ENCODE data around the gene PAN2.

DNA sequence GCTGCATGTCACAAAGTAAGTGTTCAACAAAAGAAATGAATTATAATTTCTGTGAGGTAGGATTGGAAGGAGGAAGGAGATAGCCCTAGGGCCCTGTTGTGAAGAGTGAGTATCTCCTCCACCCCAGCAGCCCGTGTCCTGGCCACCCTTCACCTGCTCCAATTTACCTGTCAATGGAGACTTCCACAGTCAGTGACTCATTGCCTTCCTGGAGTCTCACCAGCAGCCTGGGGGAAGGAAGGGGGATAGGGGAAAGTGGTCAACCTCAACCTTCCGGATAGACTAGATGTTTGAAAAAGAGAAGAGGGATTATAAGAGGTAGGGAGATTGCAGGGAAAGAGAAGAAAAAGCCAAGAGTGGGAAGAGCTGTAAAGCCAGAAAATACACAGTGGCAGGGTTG, 16.9 kb upstream of the PAN2 start:
- TF ChIP-seq, protein P1, sequence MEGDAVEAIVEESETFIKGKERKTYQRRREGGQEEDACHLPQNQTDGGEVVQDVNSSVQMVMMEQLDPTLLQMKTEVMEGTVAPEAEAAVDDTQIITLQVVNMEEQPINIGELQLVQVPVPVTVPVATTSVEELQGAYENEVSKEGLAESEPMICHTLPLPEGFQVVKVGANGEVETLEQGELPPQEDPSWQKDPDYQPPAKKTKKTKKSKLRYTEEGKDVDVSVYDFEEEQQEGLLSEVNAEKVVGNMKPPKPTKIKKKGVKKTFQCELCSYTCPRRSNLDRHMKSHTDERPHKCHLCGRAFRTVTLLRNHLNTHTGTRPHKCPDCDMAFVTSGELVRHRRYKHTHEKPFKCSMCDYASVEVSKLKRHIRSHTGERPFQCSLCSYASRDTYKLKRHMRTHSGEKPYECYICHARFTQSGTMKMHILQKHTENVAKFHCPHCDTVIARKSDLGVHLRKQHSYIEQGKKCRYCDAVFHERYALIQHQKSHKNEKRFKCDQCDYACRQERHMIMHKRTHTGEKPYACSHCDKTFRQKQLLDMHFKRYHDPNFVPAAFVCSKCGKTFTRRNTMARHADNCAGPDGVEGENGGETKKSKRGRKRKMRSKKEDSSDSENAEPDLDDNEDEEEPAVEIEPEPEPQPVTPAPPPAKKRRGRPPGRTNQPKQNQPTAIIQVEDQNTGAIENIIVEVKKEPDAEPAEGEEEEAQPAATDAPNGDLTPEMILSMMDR (IDR thresholded peaks at IDR 0.05), result no peak
- TF ChIP-seq POLR2A (IDR thresholded peaks at IDR 0.05), result no peak

Measured in breast epithelium (tissue), 3 donors.